DND-41 (cell line): ENCODE data around the gene FBXO28.

Source experiments
- CTCF ChIP-seq: IDR thresholded peaks from 2 replicates; pipeline ENCODE4 v1.5.1; 2012; ENCODE audit warnings: borderline replicate concordance, low read length, moderate library complexity, mild to moderate bottlenecking; ENCODE audit not compliant: poor library complexity, severe bottlenecking; ENCODE audit errors: extremely low read depth
- EZH2 ChIP-seq: IDR thresholded peaks from 3 replicates; pipeline ENCODE4 v1.6.1; 2012; ENCODE audit warnings: borderline replicate concordance, low read depth, mild to moderate bottlenecking, moderate library complexity, low read length, inconsistent platforms; ENCODE audit not compliant: severe bottlenecking

- TF ChIP-seq CTCF (no peak), EZH2 (no peak)
Observed at GRCh38 chr1:224067621-224068457, 46.1 kb upstream of the FBXO28 start.
